PC-3 (cell line): ENCODE results near the gene PPFIBP2. TPM values are rescaled to one million over a fixed set of nuclear protein-coding genes. Genes with fewer than 3 reads are reported as not detected.
A peak's percentile ranks its signal among the peaks of the same experiment; 100 is the strongest.

Source experiments
- ATAC-seq: fragments of 200-7000 bp; cut with Tn5 transposase; 2 replicates; pipeline ENCODE4 v1.9.1; 2020; ENCODE audit warnings: mild to moderate bottlenecking, moderate library complexity
- BruUV-seq: library from RNA; stranded (reverse); fragments of 400-500 nt; replicated peaks from 2 replicates; lab custom pipeline; 2021; lab: Mats Ljungman, UMichigan
- CTCF ChIA-PET: fragments of 300-600 bp; sonication (Branson Sonifier 250); formaldehyde crosslinking; loops from one replicate; lab custom pipeline; 2022; ENCODE audit warnings: antibody characterized with exemption; lab: Charles Lee
- POLR2A ChIA-PET: fragments of 300-600 bp; sonication (Branson Sonifier 250); formaldehyde crosslinking; loops from one replicate; lab custom pipeline; 2022; ENCODE audit warnings: antibody characterized with exemption; ENCODE audit not compliant: unreplicated experiment; lab: Charles Lee
- DNase-seq: peaks from one replicate; pipeline ENCODE4 v3.0.0-alpha.2; 2015
- H2AFZ ChIP-seq: fragments of 300-600 bp; sonication (generic); 2 replicates; pipeline ENCODE4 v1.6.0; 2016; ENCODE audit warnings: antibody characterized with exemption, low read length
- H3F3A ChIP-seq: fragments of 300-600 bp; sonication (generic); one replicate; pipeline ENCODE4 v1.6.0; 2017; ENCODE audit warnings: antibody characterized with exemption, low read length, control low read depth, mild to moderate bottlenecking; ENCODE audit not compliant: unreplicated experiment
- H3K27ac ChIP-seq: fragments of 300-600 bp; sonication (generic); 2 replicates; pipeline ENCODE4 v1.5.1; 2016; ENCODE audit warnings: mild to moderate bottlenecking, low read length
- H3K27me3 ChIP-seq: fragments of 300-600 bp; sonication (generic); 2 replicates; pipeline ENCODE4 v1.6.1; 2016; ENCODE audit warnings: low read length, mixed read lengths
- H3K36me3 ChIP-seq: fragments of 300-600 bp; sonication (generic); 2 replicates; pipeline ENCODE4 v1.6.1; 2016; ENCODE audit warnings: low read depth, mixed run types, low read length, mixed read lengths
- H3K4me1 ChIP-seq: fragments of 300-600 bp; sonication (generic); 2 replicates; pipeline ENCODE4 v1.5.1; 2016; ENCODE audit warnings: low read length; ENCODE audit not compliant: insufficient read depth
- H3K4me2 ChIP-seq: fragments of 300-600 bp; sonication (generic); 2 replicates; pipeline ENCODE4 v1.6.0; 2016; ENCODE audit warnings: low read length
- H3K4me3 ChIP-seq: fragments of 300-600 bp; sonication (generic); 2 replicates; pipeline ENCODE4 v1.5.1; 2016; ENCODE audit warnings: mild to moderate bottlenecking, low read length, mixed read lengths
- H3K79me2 ChIP-seq: fragments of 300-600 bp; sonication (generic); 2 replicates; pipeline ENCODE4 v1.6.1; 2017; ENCODE audit warnings: low read length, mixed read lengths
- H3K9ac ChIP-seq: fragments of 300-600 bp; sonication (generic); 2 replicates; pipeline ENCODE4 v1.6.0; 2016; ENCODE audit warnings: mild to moderate bottlenecking, low read length
- H3K9me2 ChIP-seq: fragments of 300-600 bp; sonication (generic); replicated peaks from 2 replicates; pipeline ENCODE4 v1.6.1; 2016; ENCODE audit warnings: mixed run types, low read length, mixed read lengths
- H3K9me3 ChIP-seq: fragments of 300-600 bp; sonication (generic); 2 replicates; pipeline ENCODE4 v1.6.1; 2016; ENCODE audit warnings: low read length, mixed read lengths
- H4K20me1 ChIP-seq: fragments of 300-600 bp; sonication (generic); 2 replicates; pipeline ENCODE4 v1.6.1; 2016; ENCODE audit warnings: low read length, mixed read lengths
- CTCF ChIP-seq: fragments of 300-600 bp; sonication (generic); conservative IDR thresholded peaks from 2 replicates; pipeline ENCODE4 v1.5.1; 2017; ENCODE audit warnings: antibody characterized with exemption, low read depth, mild to moderate bottlenecking, low read length
- EZH2 ChIP-seq: fragments of 300-600 bp; sonication (generic); IDR thresholded peaks from one replicate; pipeline ENCODE4 v1.6.1; 2017; ENCODE audit warnings: antibody characterized with exemption, mild to moderate bottlenecking, low read length; ENCODE audit not compliant: unreplicated experiment
- EZH2phosphoT487 ChIP-seq: fragments of 300-600 bp; sonication (generic); IDR thresholded peaks from 2 replicates; pipeline ENCODE4 v1.6.1; 2018; ENCODE audit warnings: mild to moderate bottlenecking, antibody characterized with exemption, low read length, borderline replicate concordance
- intact Hi-C: fragments of 100-400 bp; cut with micrococcal nuclease; formaldehyde crosslinking; loops from 2 replicates; pipeline ENCODE4 v1.9.0; 2023
- total RNA-seq: library from RNA; depleted of rRNA; stranded (reverse); fragments of >200 nt; gene quantifications from 2 replicates; pipeline ENCODE4 v1.2.3, GENCODE V29; 2014

The PPFIBP2 gene
- total RNA-seq, 1 experiment from 2014 or later, result 3.2 TPM

GRCh38 chr11:7488681-7489080 lies 25.1 kb upstream of the PPFIBP2 start:
- no peaks in the 10 kb centered on the region for H3K9me3 ChIP-seq
- no peak overlapping the region for H3K4me2 ChIP-seq
- H3K9me2 ChIP-seq, result no peaks in the 10 kb centered on the region
- intact Hi-C loops, result no loop called here
- DNase-seq (no peak), ATAC-seq (no peak)
- no peak overlapping the region for H3K27ac ChIP-seq
- H3K27me3 ChIP-seq, result peaks cover 22% of the 10 kb centered on the region; the same call in 1 of the 2 replicates
- no TSS peak for BruUV-seq
- no peaks in the 10 kb centered on the region for H3K79me2 ChIP-seq
- no peak overlapping the region for H3K4me3 ChIP-seq
- H3K36me3 ChIP-seq, result no peaks in the 10 kb centered on the region
- no peak overlapping the region for H3K9ac ChIP-seq
- no peaks in the 10 kb centered on the region for H3F3A ChIP-seq
- CTCF ChIA-PET, result no interaction called here
- peaks cover 4% of the 10 kb centered on the region; the same call in 1 of the 2 replicates for H3K4me1 ChIP-seq
- POLR2A ChIA-PET, result no interaction called here
- H4K20me1 ChIP-seq, result no peaks in the 10 kb centered on the region
- H2AFZ ChIP-seq, result no peak overlapping the region
- TF ChIP-seq EZH2, result no peak
- TF ChIP-seq CTCF, result no peak
- no peak for TF ChIP-seq EZH2phosphoT487

- H3K4me1 ChIP-seq, result peaks cover 4% of the 10 kb centered on the region; the same call in 1 of the 2 replicates
- no peak overlapping the region for H3K4me3 ChIP-seq
- 0 out of 2 replicates have a peak, but pooled peaks cover 21% of the 10 kb centered on the region for H3K27me3 ChIP-seq
- no peak for ATAC-seq
- ChIA-PET CTCF (no interaction called here), POLR2A (no interaction called here)
- no peak overlapping the region for H3K4me2 ChIP-seq
- no peaks in the 10 kb centered on the region for H3F3A ChIP-seq
- no peak overlapping the region for H3K27ac ChIP-seq
- no peaks in the 10 kb centered on the region for H3K36me3 ChIP-seq
- H2AFZ ChIP-seq, result no peak overlapping the region
- no peaks in the 10 kb centered on the region for H3K9me2 ChIP-seq
- H3K9ac ChIP-seq, result no peak overlapping the region
- no peaks in the 10 kb centered on the region for H3K9me3 ChIP-seq
- no peak for TF ChIP-seq CTCF
- TF ChIP-seq EZH2phosphoT487, result no peak
- no peak for TF ChIP-seq EZH2
- no peaks in the 10 kb centered on the region for H4K20me1 ChIP-seq
- no peak for DNase-seq
- no TSS peak for BruUV-seq
- intact Hi-C loops, result no loop called here
- H3K79me2 ChIP-seq, result no peaks in the 10 kb centered on the region
Measured at GRCh38 chr11:7489376-7489775, 24.4 kb upstream of the PPFIBP2 start.

GRCh38 chr11:7490054-7490453 lies 23.7 kb upstream of the PPFIBP2 start:
- Histone ChIP-seq H4K20me1 (no peaks in the 10 kb centered on the region), H3K9me3 (no peaks in the 10 kb centered on the region), H3F3A (no peaks in the 10 kb centered on the region), H3K36me3 (no peaks in the 10 kb centered on the region), H3K4me2 (no peak overlapping the region), H3K4me1 (peaks cover 4% of the 10 kb centered on the region; the same call in 1 of the 2 replicates), H3K4me3 (no peak overlapping the region), H3K9me2 (no peaks in the 10 kb centered on the region), H3K27ac (no peak overlapping the region), H2AFZ (no peak overlapping the region), H3K27me3 (0 out of 2 replicates have a peak, but pooled peaks cover 25% of the 10 kb centered on the region), H3K9ac (no peak overlapping the region), H3K79me2 (no peaks in the 10 kb centered on the region)
- intact Hi-C loops, result no loop called here
- peak; percentile 46; the same call in 1 of the 2 replicates for ATAC-seq
- peak; percentile 60 for DNase-seq
- BruUV-seq, result no TSS peak
- POLR2A ChIA-PET, result no interaction called here
- TF ChIP-seq EZH2phosphoT487 (no peak), CTCF (no peak), EZH2 (no peak)
- CTCF ChIA-PET, result no interaction called here
